HG03097 (cell line): ENCODE measurements around the gene IMMP2L.

ENCODE experiments used
- ATAC-seq: cut with Tn5 transposase; IDR thresholded peaks from one replicate; pipeline ENCODE4 v1.9.1; 2021; ENCODE audit not compliant: unreplicated experiment, low FRiP score

IMMP2L gene

GRCh38 chr7:110800984-110801383, 761.3 kb downstream of the IMMP2L start:
- no peak for ATAC-seq

- no peak for ATAC-seq
Observed at GRCh38 chr7:110797656-110798055, 764.6 kb downstream of the IMMP2L start.

GRCh38 chr7:110790992-110791391, 771.3 kb downstream of the IMMP2L start:
- no peak for ATAC-seq

GRCh38 chr7:110786328-110786965, 775.8 kb downstream of the IMMP2L start:
- no peak for ATAC-seq

GRCh38 chr7:110784749-110785148, 777.5 kb downstream of the IMMP2L start:
- no peak for ATAC-seq

GRCh38 chr7:110780712-110781111, 781.6 kb downstream of the IMMP2L start:
- no peak for ATAC-seq

- ATAC-seq = no peak
Observed at GRCh38 chr7:110779339-110779738, 783.0 kb downstream of the IMMP2L start.

GRCh38 chr7:110775046-110775445, 787.2 kb downstream of the IMMP2L start:
- no peak for ATAC-seq

GRCh38 chr7:110774071-110774470, 788.2 kb downstream of the IMMP2L start:
- no peak for ATAC-seq

- no peak for ATAC-seq
Observed at GRCh38 chr7:110772615-110773014, 789.7 kb downstream of the IMMP2L start.

- ATAC-seq = no peak
Observed at GRCh38 chr7:110771717-110772116, 790.6 kb downstream of the IMMP2L start.

- no peak for ATAC-seq
Observed at GRCh38 chr7:110767550-110768110, 794.7 kb downstream of the IMMP2L start.

- no peak for ATAC-seq
Observed at GRCh38 chr7:110766864-110767263, 795.4 kb downstream of the IMMP2L start.

- ATAC-seq = no peak
Observed at GRCh38 chr7:110764852-110765251, 797.4 kb downstream of the IMMP2L start.

GRCh38 chr7:110762546-110763225, 799.6 kb downstream of the IMMP2L start:
- no peak for ATAC-seq

GRCh38 chr7:110760341-110760740, 802.0 kb downstream of the IMMP2L start:
- no peak for ATAC-seq

GRCh38 chr7:110759069-110759468, 803.2 kb downstream of the IMMP2L start:
- no peak for ATAC-seq

- no peak for ATAC-seq
Observed at GRCh38 chr7:110754649-110755048, 807.6 kb downstream of the IMMP2L start.

GRCh38 chr7:110750931-110751605, 811.2 kb downstream of the IMMP2L start:
- no peak for ATAC-seq

- no peak for ATAC-seq
Observed at GRCh38 chr7:110733221-110733620, 829.1 kb downstream of the IMMP2L start.

- ATAC-seq = no peak
Observed at GRCh38 chr7:110724811-110725210, 837.5 kb downstream of the IMMP2L start.
